Measurements from ENCODE around the gene KRTAP4-12.
"Not testable (repeated sequence)": the region's sequence is repeated elsewhere in the genome, so short reads cannot be mapped to it uniquely, and the experiment has no call there.

The KRTAP4-12 gene

GRCh38 chr17:41111151-41111885 is 12.7 kb downstream of the KRTAP4-12 start:
- no peak overlapping the region for H3K4me3 ChIP-seq (ENCODE audit: control insufficient read depth, low read depth, low read length)
- DNase-seq (ENCODE audit: low read depth), result no peak
- no peak for TF ChIP-seq CTCF (conservative IDR thresholded peaks at IDR 0.05; ENCODE audit: control insufficient read depth, insufficient read depth, low read depth, low read length)

DNA sequence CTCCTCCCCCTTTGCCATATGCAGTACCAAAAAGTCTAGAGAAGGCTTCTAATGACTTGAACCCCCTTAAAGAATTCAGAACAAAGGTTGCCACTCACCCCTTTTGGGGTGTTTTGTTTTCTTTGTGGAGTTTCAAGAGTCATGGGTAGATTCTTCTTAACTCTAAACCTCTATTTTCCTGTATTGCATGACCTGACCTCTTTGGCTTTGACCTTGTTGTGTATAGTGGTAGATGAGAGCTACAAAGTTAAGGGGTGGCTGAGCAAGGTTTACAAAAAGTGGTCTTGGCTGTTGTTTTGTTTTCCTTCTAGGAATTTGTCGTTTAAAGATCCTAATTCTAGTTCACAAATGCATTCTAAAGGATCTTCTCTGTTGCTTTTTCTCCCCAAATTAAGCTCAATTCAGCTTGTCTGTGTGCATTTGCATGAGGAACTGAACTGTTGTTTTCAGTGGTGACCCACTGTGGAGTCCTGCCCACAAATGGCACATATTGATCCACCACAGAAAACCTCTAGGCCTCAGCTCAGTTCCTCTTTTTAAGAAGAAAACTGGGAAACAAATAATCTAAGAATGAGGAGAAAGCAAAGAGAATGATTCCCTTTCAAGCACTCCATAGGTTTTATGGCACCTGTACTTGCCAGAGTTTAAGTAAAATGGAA is 15.1 kb downstream of the KRTAP4-12 start:
- not testable (repeated sequence) for DNase-seq (ENCODE audit: low read depth)

GRCh38 chr17:41107941-41108450 is 16.0 kb downstream of the KRTAP4-12 start:
- DNase-seq (ENCODE audit: low read depth), result no peak
- no peak overlapping the region for H3K4me3 ChIP-seq (ENCODE audit: control insufficient read depth, low read depth, low read length)
- TF ChIP-seq CTCF (conservative IDR thresholded peaks at IDR 0.05; ENCODE audit: control insufficient read depth, insufficient read depth, low read depth, low read length), result no peak

More for the DNA sequence above, 15.1 kb downstream of the KRTAP4-12 start:
- not testable (repeated sequence) for H3K4me3 ChIP-seq (ENCODE audit: control insufficient read depth, low read depth, low read length)

- DNase-seq (ENCODE audit: low read depth); H3K4me3 ChIP-seq (ENCODE audit: control insufficient read depth, low read depth, low read length): not testable (repeated sequence)
Observed at GRCh38 chr17:41105347-41105746, 18.6 kb downstream of the KRTAP4-12 start, which contains the start of gene KRTAP4-9. KRTAP4-9 (plus strand) TSS chr17:41105389; CDS start chr17:41105389, 0 bp downstream.

DNA sequence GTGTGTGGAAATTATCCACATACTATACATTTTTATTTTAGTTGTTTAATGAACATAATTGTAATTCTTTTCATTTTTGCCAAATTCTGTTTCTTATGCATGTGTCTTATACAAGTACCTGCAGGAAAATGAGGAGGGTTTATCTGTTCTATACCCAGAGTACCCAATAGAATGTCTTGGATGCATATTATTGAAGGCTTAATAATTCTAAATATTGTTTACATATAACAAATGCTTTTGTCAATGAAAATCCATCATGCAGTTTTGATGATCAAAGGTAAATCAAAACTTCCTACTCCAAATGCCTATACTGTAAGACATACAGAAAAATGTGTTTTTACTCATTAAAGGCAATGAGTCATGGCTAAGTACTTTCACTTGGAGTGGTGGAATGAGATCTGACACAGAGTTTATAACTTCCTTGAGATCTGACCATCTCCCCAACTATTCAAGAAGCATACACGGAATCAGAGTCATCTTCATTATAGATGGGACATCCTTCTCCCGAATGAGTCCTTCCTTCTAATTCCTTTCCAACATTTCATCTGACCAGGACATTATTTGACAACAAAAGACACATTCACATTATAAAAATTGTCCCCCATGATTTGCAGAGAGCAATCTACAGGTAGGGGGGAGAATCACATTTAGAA is 19.5 kb downstream of the KRTAP4-12 start:
- peak; percentile 47 for DNase-seq (ENCODE audit: low read depth)
- not testable (repeated sequence) for H3K4me3 ChIP-seq (ENCODE audit: control insufficient read depth, low read depth, low read length)

GRCh38 chr17:41103896-41104295 is 20.1 kb downstream of the KRTAP4-12 start:
- DNase-seq (ENCODE audit: low read depth), result no peak
- no peak overlapping the region for H3K4me3 ChIP-seq (ENCODE audit: control insufficient read depth, low read depth, low read length)
- no peak for TF ChIP-seq CTCF (conservative IDR thresholded peaks at IDR 0.05; ENCODE audit: control insufficient read depth, insufficient read depth, low read depth, low read length)

DNA sequence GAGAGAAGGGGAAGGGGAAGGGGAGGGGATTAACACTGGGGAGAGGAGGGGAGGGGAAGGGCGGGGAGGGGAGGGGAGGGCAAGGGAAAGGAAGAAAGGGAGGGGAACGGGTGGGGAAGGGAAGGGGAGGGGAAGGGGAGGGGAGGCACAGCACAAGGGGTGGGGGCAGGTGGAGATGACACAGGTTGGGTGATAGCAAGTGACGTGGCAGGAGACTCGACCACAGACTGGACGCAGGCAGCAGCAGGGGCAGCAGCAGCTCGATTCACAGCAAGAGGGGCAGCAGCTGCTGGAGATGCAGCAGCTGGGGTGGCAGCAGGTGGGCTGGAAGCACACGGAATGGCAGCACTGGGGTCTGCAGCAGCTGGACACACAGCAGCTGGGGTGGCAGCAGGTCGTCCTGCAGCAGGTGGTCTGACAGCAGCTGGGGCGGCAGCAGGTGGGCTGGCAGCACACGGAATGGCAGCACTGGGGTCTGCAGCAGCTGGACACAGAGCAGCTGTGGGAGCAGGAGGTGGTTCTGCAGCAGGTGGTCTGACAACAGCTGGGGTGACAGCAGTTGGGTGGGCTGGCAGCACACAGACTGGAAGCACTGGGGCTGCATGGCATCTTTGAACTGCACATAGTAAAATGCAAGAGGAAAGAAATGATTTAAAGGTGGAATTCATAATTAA is 22.3 kb downstream of the KRTAP4-12 start, which contains the start of gene KRTAP4-16:
TSS of gene KRTAP4-16 (minus strand) at position 624 of the 674 bp plus-strand sequence. CDS start at position 624, 0 bp downstream.
- no peak for TF ChIP-seq CTCF (conservative IDR thresholded peaks at IDR 0.05; ENCODE audit: control insufficient read depth, insufficient read depth, low read depth, low read length)
- no peak within 1 kb of the TSS for H3K4me3 ChIP-seq (ENCODE audit: control insufficient read depth, low read depth, low read length)
- no peak for DNase-seq (ENCODE audit: low read depth)

DNA sequence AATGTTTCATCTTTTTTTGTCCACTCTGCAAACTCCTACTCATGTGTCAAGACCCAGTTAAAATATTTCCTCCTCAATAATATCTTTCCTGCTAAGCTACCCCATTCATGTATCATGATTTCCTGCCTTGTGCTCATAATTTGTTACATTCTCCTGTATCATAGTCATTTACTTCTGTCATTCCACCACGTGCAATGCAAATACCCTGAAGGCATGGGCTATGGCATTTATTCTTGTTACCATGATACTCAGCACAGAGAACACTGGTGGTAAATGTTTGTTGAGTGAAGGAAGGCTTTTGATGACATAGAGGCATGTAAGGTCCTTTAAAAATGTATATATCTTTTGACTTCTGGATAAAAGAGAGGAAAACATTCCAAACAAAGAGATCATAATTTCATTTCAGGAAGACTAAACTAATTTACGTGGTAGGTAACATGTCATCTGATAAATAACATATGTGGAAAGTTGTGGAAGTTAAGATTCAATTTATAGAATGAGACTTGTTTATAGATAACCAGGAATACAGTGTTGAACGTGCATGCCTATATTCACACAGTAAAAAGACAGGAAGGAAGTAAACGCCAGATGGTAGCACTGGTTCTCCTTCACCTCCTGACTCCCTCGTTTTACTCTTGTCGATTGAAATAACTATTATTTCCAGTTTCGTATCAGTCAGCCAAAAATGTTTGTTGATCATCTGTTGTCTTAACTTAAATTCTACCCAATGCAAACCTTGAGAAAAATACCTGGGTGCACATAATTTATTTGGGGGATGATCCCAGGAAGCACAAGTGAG is 24.1 kb downstream of the KRTAP4-12 start:
- DNase-seq (ENCODE audit: low read depth), result peak; percentile 55
- H3K4me3 ChIP-seq (ENCODE audit: control insufficient read depth, low read depth, low read length), result not testable (repeated sequence)
